Immature natural killer cell (primary cell): Measurements from ENCODE around the gene FLVCR1. TPM values are rescaled to one million over a fixed set of nuclear protein-coding genes. Genes with fewer than 3 reads are reported as not detected.
"Not testable (repeated sequence)": the region's sequence is repeated elsewhere in the genome, so short reads cannot be mapped to it uniquely, and the experiment has no call there.

Experiments
- DNase-seq, 3 donors: peaks; one replicate each; pipeline ENCODE4 v3.0.0; 2022; ENCODE audit warnings: mixed read lengths in 1 of 3
- H3K27ac Mint-ChIP-seq, 6 donors: one replicate each; pipeline ENCODE4 v1.8.0; 2020; ENCODE audit warnings: mixed read lengths in 6 of 6, mild to moderate bottlenecking in 5 of 6, inconsistent platforms in 4 of 6, moderate library complexity in 3 of 6
- H3K27me3 Mint-ChIP-seq, 3 donors: one replicate each; pipeline ENCODE4 v1.8.0; 2020 to 2021; ENCODE audit warnings: low read depth in 3 of 3, mild to moderate bottlenecking in 3 of 3, mixed read lengths in 3 of 3, moderate library complexity in 3 of 3, inconsistent platforms in 1 of 3
- H3K36me3 Mint-ChIP-seq, 3 donors: one replicate each; pipeline ENCODE4 v1.8.0; 2020; ENCODE audit warnings: mixed read lengths in 3 of 3, inconsistent platforms in 2 of 3, mild to moderate bottlenecking in 2 of 3
- H3K4me1 Mint-ChIP-seq, 2 donors: one replicate each; pipeline ENCODE4 v1.8.0; 2020; ENCODE audit warnings: inconsistent platforms in 2 of 2, mild to moderate bottlenecking in 2 of 2, mixed read lengths in 2 of 2, moderate library complexity in 1 of 2
- H3K4me3 Mint-ChIP-seq, 5 donors: one replicate each; pipeline ENCODE4 v1.8.0; 2020; ENCODE audit warnings: mild to moderate bottlenecking in 5 of 5, mixed read lengths in 5 of 5, inconsistent platforms in 3 of 5, moderate library complexity in 3 of 5
- H3K9me3 Mint-ChIP-seq, 6 donors: one replicate each; pipeline ENCODE4 v1.8.0; 2020; ENCODE audit warnings: mild to moderate bottlenecking in 6 of 6, mixed read lengths in 6 of 6, inconsistent platforms in 4 of 6, moderate library complexity in 3 of 6
- polyA plus RNA-seq, 3 donors: library from polyadenylated mRNA; unstranded; fragments of 300-500 nt; fragmentation: Illumina TruSeq; gene quantifications; one replicate each; pipeline ENCODE4 v1.2.3, GENCODE V29; 2021

The FLVCR1 gene
- polyA plus RNA-seq, 3 donors from 2014 or later = 0.12 to 4.1 (median 1.6) TPM

- Mint-ChIP-seq H3K27ac (no peak overlapping the region), H3K9me3 (no peaks in the 10 kb centered on the region), H3K27me3 (no peaks in the 10 kb centered on the region), H3K4me1 (no peaks in the 10 kb centered on the region), H3K36me3 (peaks cover 15 to 31% (median 19%) of the 10 kb centered on the region in 3 donors), H3K4me3 (no peak overlapping the region)
- DNase-seq = no peak
Observed at GRCh38 chr1:212873518-212873917, 15.4 kb downstream of the FLVCR1 start.

- H3K27ac Mint-ChIP-seq = no peak overlapping the region
- no peaks in the 10 kb centered on the region for H3K27me3 Mint-ChIP-seq
- no peaks in the 10 kb centered on the region for H3K9me3 Mint-ChIP-seq
- H3K36me3 Mint-ChIP-seq = peaks cover 15 to 30% (median 20%) of the 10 kb centered on the region in 3 donors
- no peak for DNase-seq
- no peaks in the 10 kb centered on the region for H3K4me1 Mint-ChIP-seq
- no peak overlapping the region for H3K4me3 Mint-ChIP-seq
Observed at GRCh38 chr1:212878418-212878817, 20.3 kb downstream of the FLVCR1 start.

- no peak for DNase-seq
- H3K4me3 Mint-ChIP-seq = no peak overlapping the region
- no peak overlapping the region for H3K27ac Mint-ChIP-seq
- no peaks in the 10 kb centered on the region for H3K27me3 Mint-ChIP-seq
- H3K36me3 Mint-ChIP-seq = peaks cover 10 to 33% (median 12%) of the 10 kb centered on the region in 3 donors
- no peaks in the 10 kb centered on the region for H3K4me1 Mint-ChIP-seq
- H3K9me3 Mint-ChIP-seq = no peaks in the 10 kb centered on the region
Observed at GRCh38 chr1:212879947-212880690, 22.0 kb downstream of the FLVCR1 start.

- peaks cover 4 to 32% (median 26%) of the 10 kb centered on the region in 3 donors for H3K36me3 Mint-ChIP-seq
- no peak overlapping the region for H3K27ac Mint-ChIP-seq
- DNase-seq = no peak
- H3K27me3 Mint-ChIP-seq = no peaks in the 10 kb centered on the region
- H3K4me3 Mint-ChIP-seq = no peak overlapping the region
- no peaks in the 10 kb centered on the region for H3K9me3 Mint-ChIP-seq
- no peaks in the 10 kb centered on the region for H3K4me1 Mint-ChIP-seq
Observed at GRCh38 chr1:212884592-212884991, 26.5 kb downstream of the FLVCR1 start.

GRCh38 chr1:212892108-212892507, 34.0 kb downstream of the FLVCR1 start:
- Mint-ChIP-seq H3K27ac (no peak overlapping the region), H3K4me3 (no peak overlapping the region), H3K27me3 (no peaks in the 10 kb centered on the region), H3K4me1 (no peaks in the 10 kb centered on the region), H3K9me3 (no peaks in the 10 kb centered on the region), H3K36me3 (peaks cover 26 to 57% (median 52%) of the 10 kb centered on the region in 3 donors)
- no peak for DNase-seq

- Mint-ChIP-seq H3K4me3 (no peak overlapping the region), H3K27ac (no peak overlapping the region), H3K27me3 (peaks cover 0 to 3% (median 3%) of the 10 kb centered on the region in 3 donors), H3K36me3 (peaks cover 44 to 47% (median 45%) of the 10 kb centered on the region in 3 donors), H3K9me3 (peaks cover 5 to 29% (median 21%) of the 10 kb centered on the region in 6 donors), H3K4me1 (no peaks in the 10 kb centered on the region)
- no peak for DNase-seq
Observed at GRCh38 chr1:212899845-212900244, 41.8 kb downstream of the FLVCR1 start.

- H3K27me3 Mint-ChIP-seq = peaks cover 0 to 3% (median 3%) of the 10 kb centered on the region in 3 donors
Observed at GRCh38 chr1:212901290-212901689, 43.2 kb downstream of the FLVCR1 start.

GRCh38 chr1:212902054-212902453, 44.0 kb downstream of the FLVCR1 start:
- no peak for DNase-seq
- H3K27ac Mint-ChIP-seq = no peak overlapping the region
- peaks cover 0 to 3% (median 3%) of the 10 kb centered on the region in 3 donors for H3K27me3 Mint-ChIP-seq
- H3K4me3 Mint-ChIP-seq = no peak overlapping the region
- no peaks in the 10 kb centered on the region for H3K4me1 Mint-ChIP-seq
- H3K36me3 Mint-ChIP-seq = peaks cover 34 to 37% (median 36%) of the 10 kb centered on the region in 3 donors
- peaks cover 7 to 29% (median 21%) of the 10 kb centered on the region in 6 donors for H3K9me3 Mint-ChIP-seq

More at GRCh38 chr1:212901290-212901689, 43.2 kb downstream of the FLVCR1 start:
- no peak overlapping the region for H3K4me3 Mint-ChIP-seq
- DNase-seq = no peak
- peaks cover 35 to 37% (median 37%) of the 10 kb centered on the region in 3 donors for H3K36me3 Mint-ChIP-seq
- no peaks in the 10 kb centered on the region for H3K4me1 Mint-ChIP-seq
- peaks cover 7 to 29% (median 21%) of the 10 kb centered on the region in 6 donors for H3K9me3 Mint-ChIP-seq
- H3K27ac Mint-ChIP-seq = no peak overlapping the region

GRCh38 chr1:212903664-212904063, 45.6 kb downstream of the FLVCR1 start:
- Mint-ChIP-seq H3K4me1 (no peaks in the 10 kb centered on the region), H3K27me3 (peaks cover 2 to 5% (median 3%) of the 10 kb centered on the region in 3 donors), H3K4me3 (no peak overlapping the region), H3K36me3 (peaks cover 25 to 30% (median 26%) of the 10 kb centered on the region in 3 donors), H3K9me3 (peaks cover 7 to 29% (median 21%) of the 10 kb centered on the region in 6 donors), H3K27ac (no peak overlapping the region)
- no peak for DNase-seq

GRCh38 chr1:212908071-212908470, 50.0 kb downstream of the FLVCR1 start:
- not testable (repeated sequence) for H3K4me3 Mint-ChIP-seq, H3K27ac Mint-ChIP-seq, DNase-seq, H3K9me3 Mint-ChIP-seq, H3K4me1 Mint-ChIP-seq, H3K27me3 Mint-ChIP-seq, H3K36me3 Mint-ChIP-seq

- Mint-ChIP-seq H3K27ac (no peak overlapping the region), H3K4me3 (no peak overlapping the region), H3K9me3 (peaks cover 0 to 2% (median 0%) of the 10 kb centered on the region in 6 donors), H3K27me3 (peaks cover 0 to 2% (median 2%) of the 10 kb centered on the region in 3 donors), H3K4me1 (no peaks in the 10 kb centered on the region), H3K36me3 (no peaks in the 10 kb centered on the region)
- no peak for DNase-seq
Observed at GRCh38 chr1:212908971-212909370, 50.9 kb downstream of the FLVCR1 start.

- peaks cover 2 to 5% (median 2%) of the 10 kb centered on the region in 3 donors for H3K27me3 Mint-ChIP-seq
- no peaks in the 10 kb centered on the region for H3K36me3 Mint-ChIP-seq
- peaks cover 0 to 2% (median 0%) of the 10 kb centered on the region in 6 donors for H3K9me3 Mint-ChIP-seq
- no peak for DNase-seq
- no peaks in the 10 kb centered on the region for H3K4me1 Mint-ChIP-seq
- H3K4me3 Mint-ChIP-seq = no peak overlapping the region
- no peak overlapping the region for H3K27ac Mint-ChIP-seq
Observed at GRCh38 chr1:212909652-212910063, 51.6 kb downstream of the FLVCR1 start.

- not testable (repeated sequence) for H3K27me3 Mint-ChIP-seq, H3K27ac Mint-ChIP-seq, H3K36me3 Mint-ChIP-seq, DNase-seq, H3K4me3 Mint-ChIP-seq, H3K9me3 Mint-ChIP-seq, H3K4me1 Mint-ChIP-seq
Observed at GRCh38 chr1:212910213-212910612, 52.1 kb downstream of the FLVCR1 start.

- not testable (repeated sequence) for H3K9me3 Mint-ChIP-seq, H3K36me3 Mint-ChIP-seq, DNase-seq, H3K27ac Mint-ChIP-seq, H3K4me1 Mint-ChIP-seq, H3K4me3 Mint-ChIP-seq
- peaks cover 0 to 14% (median 13%) of the 10 kb centered on the region in 3 donors for H3K27me3 Mint-ChIP-seq
Observed at GRCh38 chr1:212913638-212914037, 55.6 kb downstream of the FLVCR1 start.
